ENCODE measurements around the gene GPR25.
"Not testable (repeated sequence)": the region's sequence is repeated elsewhere in the genome, so short reads cannot be mapped to it uniquely, and the experiment has no call there.

GPR25 gene

GRCh38 chr1:200911936-200912335 lies 39.2 kb downstream of the GPR25 start:
- not testable (repeated sequence) for DNase-seq (ENCODE audit: low read depth)

- DNase-seq (ENCODE audit: low read depth) = no peak
These were observed 40.1 kb downstream of the GPR25 start for GRCh38 chr1:200912737-200913407.

- no peak for DNase-seq (ENCODE audit: low read depth)
These were observed 43.4 kb downstream of the GPR25 start for GRCh38 chr1:200916152-200916551.

- DNase-seq (ENCODE audit: low read depth) = no peak
These were observed 43.9 kb downstream of the GPR25 start for GRCh38 chr1:200916681-200917080.

GRCh38 chr1:200917291-200917817 lies 44.6 kb downstream of the GPR25 start:
- no peak for DNase-seq (ENCODE audit: low read depth)

GRCh38 chr1:200918006-200918405 lies 45.2 kb downstream of the GPR25 start:
- no peak for DNase-seq (ENCODE audit: low read depth)

GRCh38 chr1:200919386-200919785 lies 46.6 kb downstream of the GPR25 start:
- DNase-seq (ENCODE audit: low read depth) = no peak

- no peak for DNase-seq (ENCODE audit: low read depth)
These were observed 48.9 kb downstream of the GPR25 start for GRCh38 chr1:200921571-200922110.

GRCh38 chr1:200922406-200922805 lies 49.6 kb downstream of the GPR25 start:
- no peak for DNase-seq (ENCODE audit: low read depth)

- DNase-seq (ENCODE audit: low read depth) = peak; percentile 13
These were observed 50.8 kb downstream of the GPR25 start for GRCh38 chr1:200923601-200924000.
